Activated naive CD8-positive, alpha-beta T cell treated with anti-CD3 and anti-CD28 coated beads for 36 hours (primary cell): ENCODE results near the gene UNC5A. TPM values are rescaled to one million over a fixed set of nuclear protein-coding genes. Genes with fewer than 3 reads are reported as not detected.

ENCODE experiments used
- DNase-seq: peaks from one replicate; pipeline ENCODE4 v3.0.0; 2021
- H3K27ac Mint-ChIP-seq: one replicate; pipeline ENCODE4 v1.8.0; 2022; ENCODE audit warnings: mild to moderate bottlenecking, moderate library complexity, mixed read lengths
- H3K27me3 Mint-ChIP-seq: one replicate; pipeline ENCODE4 v1.8.0; 2022; ENCODE audit warnings: mild to moderate bottlenecking, mixed read lengths
- H3K36me3 Mint-ChIP-seq: one replicate; pipeline ENCODE4 v1.8.0; 2021; ENCODE audit warnings: mild to moderate bottlenecking, mixed read lengths
- H3K4me1 Mint-ChIP-seq: one replicate; pipeline ENCODE4 v1.8.0; 2021; ENCODE audit warnings: mixed read lengths
- H3K4me3 Mint-ChIP-seq: one replicate; pipeline ENCODE4 v1.8.0; 2022; ENCODE audit warnings: mild to moderate bottlenecking, moderate library complexity, mixed read lengths
- H3K9me3 Mint-ChIP-seq: one replicate; pipeline ENCODE4 v1.8.0; 2022; ENCODE audit warnings: mixed read lengths
- total RNA-seq, 2 experiments: library from RNA; stranded (reverse); gene quantifications; one replicate each; pipeline ENCODE4 v1.2.3, GENCODE V29; 2021

The UNC5A gene
- total RNA-seq, 2 experiments from 2014 or later, result not detected

DNA sequence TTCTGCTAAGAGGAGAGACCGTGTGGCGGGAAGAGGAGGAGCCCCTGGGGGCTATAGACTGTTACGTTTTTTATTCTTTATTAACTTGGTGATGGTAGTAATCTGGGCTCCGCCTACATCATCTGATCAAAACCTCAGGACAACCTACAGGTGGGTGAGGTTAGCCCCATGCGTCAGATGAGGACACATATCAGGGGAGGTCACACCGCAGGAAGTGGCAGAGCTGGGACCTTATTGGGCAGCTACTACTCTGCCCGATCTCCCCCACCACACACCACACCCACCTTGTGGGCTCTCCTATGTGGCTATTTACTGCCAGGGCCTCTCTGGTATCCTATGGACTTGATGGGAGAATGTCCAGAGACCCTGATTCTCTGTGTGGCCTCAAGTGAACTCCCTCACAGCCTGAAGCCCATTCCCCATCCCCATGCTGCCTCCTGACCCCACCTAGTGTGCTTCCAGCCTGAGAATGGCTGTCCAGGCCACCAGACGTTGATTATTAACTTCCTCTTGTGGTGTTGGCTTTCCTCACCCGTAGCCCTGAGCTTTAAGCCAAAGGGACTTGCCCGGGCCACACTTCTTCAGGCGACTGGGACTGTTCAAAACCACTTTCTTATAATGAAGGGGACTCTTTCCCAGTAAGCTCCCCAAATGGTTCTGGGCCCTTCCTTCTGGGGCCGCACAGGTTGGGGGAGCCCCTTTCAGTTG is 8.2 kb downstream of the UNC5A start:
- Mint-ChIP-seq H3K9me3 (no peaks in the 10 kb centered on the region), H3K4me3 (peak overlapping the region; percentile 40), H3K27ac (no peak overlapping the region), H3K27me3 (peaks cover 76% of the 10 kb centered on the region), H3K4me1 (peaks cover 12% of the 10 kb centered on the region), H3K36me3 (no peaks in the 10 kb centered on the region)
- peak; percentile 46 for DNase-seq

DNA sequence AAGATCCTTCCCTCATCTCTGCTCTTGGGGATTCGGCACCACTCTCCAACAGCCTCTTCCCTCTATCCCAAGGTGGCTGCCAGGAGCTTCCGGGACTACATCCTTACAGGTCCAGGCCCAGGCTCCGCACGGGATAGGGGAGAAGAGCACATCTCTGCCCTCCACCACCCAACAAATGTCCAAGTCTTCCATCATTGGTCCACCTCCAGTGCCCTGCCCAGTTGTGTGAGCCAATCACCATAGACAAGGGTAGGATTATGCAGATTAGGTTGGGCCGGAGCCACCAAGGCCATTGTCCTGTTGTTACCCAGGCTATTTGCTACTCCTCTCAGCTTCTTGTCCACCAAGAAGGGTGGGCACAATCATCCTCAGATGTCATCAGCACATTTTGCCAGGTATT is 9.1 kb downstream of the UNC5A start:
- no peaks in the 10 kb centered on the region for H3K9me3 Mint-ChIP-seq
- H3K36me3 Mint-ChIP-seq, result no peaks in the 10 kb centered on the region
- DNase-seq, result no peak
- peaks cover 12% of the 10 kb centered on the region for H3K4me1 Mint-ChIP-seq
- no peak overlapping the region for H3K27ac Mint-ChIP-seq
- no peak overlapping the region for H3K4me3 Mint-ChIP-seq
- H3K27me3 Mint-ChIP-seq, result peaks cover 69% of the 10 kb centered on the region

DNA sequence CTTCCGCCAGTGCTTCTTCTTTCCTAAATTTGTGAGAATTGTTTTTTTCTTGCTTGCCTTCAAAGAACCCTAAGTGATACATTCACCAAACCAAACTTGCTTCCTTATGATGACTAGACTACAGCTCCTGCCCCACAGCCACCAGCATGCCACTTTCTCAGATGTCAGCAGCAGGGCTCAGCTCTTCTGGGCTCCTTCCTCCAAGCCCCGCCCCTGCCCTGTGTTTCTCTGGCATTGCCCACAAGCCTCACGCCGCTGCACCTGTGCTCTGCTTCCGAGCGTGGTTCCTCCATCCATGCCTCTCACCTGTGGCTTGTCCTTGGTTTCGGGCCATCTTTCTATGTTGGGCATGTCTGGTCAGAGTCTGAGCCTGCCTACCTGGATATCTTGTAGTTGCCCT is 10.6 kb downstream of the UNC5A start:
- Mint-ChIP-seq H3K4me1 (peaks cover 12% of the 10 kb centered on the region), H3K27ac (no peak overlapping the region), H3K27me3 (peaks cover 55% of the 10 kb centered on the region), H3K36me3 (no peaks in the 10 kb centered on the region), H3K9me3 (no peaks in the 10 kb centered on the region), H3K4me3 (no peak overlapping the region)
- DNase-seq, result no peak

DNA sequence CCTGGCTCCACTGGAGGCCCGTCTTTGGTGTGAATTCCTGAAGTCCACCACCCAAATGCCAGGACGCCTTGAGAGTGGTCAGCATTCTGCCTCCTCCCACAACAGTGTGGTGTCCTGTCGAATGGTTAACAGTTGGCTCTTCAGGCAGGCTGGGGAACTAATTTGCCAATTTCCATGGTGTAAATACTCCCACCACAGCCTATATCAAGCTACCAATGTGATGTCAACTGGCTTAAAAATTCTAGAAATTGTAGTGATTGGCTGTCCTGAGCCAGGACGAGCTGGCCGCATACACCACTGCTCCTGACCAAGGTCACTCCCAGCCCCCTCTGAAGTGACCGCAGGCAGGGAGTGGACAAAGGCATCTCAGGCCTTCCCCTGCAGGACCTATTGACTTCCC is 11.1 kb downstream of the UNC5A start:
- Mint-ChIP-seq H3K27me3 (peaks cover 52% of the 10 kb centered on the region), H3K9me3 (no peaks in the 10 kb centered on the region), H3K27ac (no peak overlapping the region), H3K36me3 (no peaks in the 10 kb centered on the region), H3K4me1 (peaks cover 12% of the 10 kb centered on the region), H3K4me3 (no peak overlapping the region)
- no peak for DNase-seq

DNA sequence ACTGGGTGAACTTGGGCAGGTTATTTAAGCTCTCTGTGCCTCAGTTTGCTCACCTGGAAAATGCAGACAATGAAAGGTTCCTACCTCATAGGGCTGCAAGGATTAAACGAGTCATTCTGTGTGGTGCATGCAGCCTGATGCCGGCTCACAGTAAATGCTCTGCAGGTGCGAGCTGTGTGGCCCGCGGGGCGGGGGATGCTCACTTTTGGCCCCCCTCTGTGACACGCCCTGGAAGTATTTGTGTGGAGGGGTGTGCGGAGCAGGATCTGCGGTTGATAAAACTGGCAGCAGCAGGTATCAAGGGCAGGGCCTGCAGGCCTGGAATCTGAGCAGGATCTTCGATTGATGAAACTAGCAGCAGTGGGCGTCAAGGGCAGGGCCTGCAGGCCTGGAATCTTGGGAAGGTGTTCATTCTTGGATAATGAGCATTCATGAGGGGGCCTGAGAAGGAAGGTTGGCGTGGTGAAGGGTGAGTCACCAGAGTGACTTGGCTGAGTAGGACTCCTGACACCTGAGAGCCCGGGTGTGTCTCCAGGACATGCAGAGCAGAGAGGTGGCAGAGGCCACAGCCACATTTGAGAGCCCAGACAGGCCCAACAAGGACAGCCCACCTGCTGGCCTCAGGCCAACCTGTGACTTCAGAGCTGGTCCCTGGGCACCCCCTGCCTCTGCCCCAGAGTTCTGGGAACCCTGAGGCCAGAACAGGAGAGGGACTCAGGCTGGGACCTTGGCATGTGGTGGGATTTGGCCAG is 11.9 kb downstream of the UNC5A start:
- Mint-ChIP-seq H3K27me3 (peaks cover 44% of the 10 kb centered on the region), H3K27ac (no peak overlapping the region), H3K4me3 (no peak overlapping the region), H3K4me1 (peaks cover 10% of the 10 kb centered on the region), H3K9me3 (no peaks in the 10 kb centered on the region), H3K36me3 (no peaks in the 10 kb centered on the region)
- no peak for DNase-seq

DNA sequence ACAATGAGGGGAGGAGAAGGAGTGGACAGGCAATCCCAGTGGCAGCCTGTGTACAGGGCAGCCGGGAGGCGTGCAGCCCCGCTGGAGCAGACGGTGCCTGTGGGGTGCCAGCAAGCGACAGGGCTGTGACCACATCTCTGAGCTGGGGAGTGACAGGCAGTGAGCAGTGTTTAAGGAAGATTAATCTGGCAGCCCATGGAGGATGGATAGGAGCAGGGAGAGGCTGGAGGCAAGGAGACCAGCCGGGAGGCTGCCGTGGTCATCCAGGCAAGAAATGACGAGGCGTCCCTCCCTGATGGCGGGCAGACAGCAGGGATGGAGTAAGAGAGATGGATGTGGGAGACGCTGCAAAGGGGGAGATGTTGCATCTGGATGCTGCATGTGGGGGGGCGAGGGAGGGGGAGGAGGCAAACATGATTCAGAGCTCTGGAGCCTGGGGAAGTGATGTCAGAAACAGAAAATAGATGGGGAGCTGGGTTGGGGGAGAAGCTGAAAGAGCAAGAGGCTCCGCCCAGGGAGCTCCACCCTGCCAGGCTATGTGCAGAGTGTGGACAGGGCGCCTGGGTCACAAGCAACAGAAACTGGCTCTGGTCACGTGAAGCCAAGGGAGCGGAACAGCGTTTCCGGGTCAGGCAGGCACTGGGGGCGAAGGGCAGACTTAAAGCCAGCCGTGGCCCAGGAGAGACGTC is 12.6 kb downstream of the UNC5A start:
- H3K4me1 Mint-ChIP-seq, result peaks cover 10% of the 10 kb centered on the region
- no peaks in the 10 kb centered on the region for H3K36me3 Mint-ChIP-seq
- no peaks in the 10 kb centered on the region for H3K9me3 Mint-ChIP-seq
- no peak overlapping the region for H3K4me3 Mint-ChIP-seq
- peaks cover 44% of the 10 kb centered on the region for H3K27me3 Mint-ChIP-seq
- no peak overlapping the region for H3K27ac Mint-ChIP-seq
- no peak for DNase-seq

DNA sequence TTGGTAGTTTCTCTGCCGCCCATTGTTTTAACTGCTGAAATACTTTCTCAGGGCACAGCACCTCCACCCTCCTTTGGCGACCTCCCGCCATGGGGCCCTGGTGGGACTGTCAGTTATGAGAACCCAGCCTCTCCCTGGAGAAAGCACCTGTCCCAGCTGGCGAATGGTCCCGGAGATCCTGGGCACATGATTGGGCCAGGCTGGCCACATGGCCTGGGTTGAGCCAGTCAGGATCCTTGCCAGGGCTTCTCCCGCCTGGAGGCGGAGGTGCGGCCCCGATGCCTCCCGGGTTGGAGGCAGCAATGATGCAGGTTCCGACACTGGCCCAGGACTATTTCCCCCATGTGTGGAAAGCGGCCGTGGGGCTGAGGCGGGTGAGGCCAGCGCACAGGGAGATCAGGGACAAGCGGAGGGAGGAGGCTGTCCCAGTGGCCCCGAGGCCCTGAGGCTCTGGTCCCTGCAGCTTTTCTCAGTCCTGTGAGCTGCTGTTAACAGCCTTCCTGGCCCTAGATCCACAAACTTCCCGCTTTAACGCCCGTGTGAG is 13.6 kb downstream of the UNC5A start:
- no peaks in the 10 kb centered on the region for H3K36me3 Mint-ChIP-seq
- H3K4me3 Mint-ChIP-seq, result no peak overlapping the region
- no peak for DNase-seq
- no peaks in the 10 kb centered on the region for H3K9me3 Mint-ChIP-seq
- peaks cover 40% of the 10 kb centered on the region for H3K27me3 Mint-ChIP-seq
- H3K27ac Mint-ChIP-seq, result no peak overlapping the region
- peaks cover 2% of the 10 kb centered on the region for H3K4me1 Mint-ChIP-seq

DNA sequence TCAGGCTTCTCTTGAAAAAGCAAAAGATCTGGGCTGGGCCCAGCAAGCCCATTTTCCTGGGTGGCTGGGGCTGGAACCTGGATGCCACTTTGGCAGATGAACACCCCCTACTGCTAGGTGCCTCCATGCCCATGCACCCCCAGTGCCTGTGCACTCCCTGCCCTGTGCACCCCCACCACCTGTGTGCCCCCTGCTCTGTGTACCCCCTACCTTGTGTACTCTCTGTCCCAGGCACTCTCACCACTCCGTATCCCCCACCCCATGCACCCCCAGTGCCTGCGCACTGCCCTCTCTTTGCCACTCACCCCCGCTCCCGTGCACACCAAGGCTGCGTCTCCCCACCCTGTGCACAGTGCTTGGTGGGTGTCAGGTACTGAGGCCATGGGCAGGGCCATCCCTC is 14.2 kb downstream of the UNC5A start:
- no peak for DNase-seq
- H3K4me1 Mint-ChIP-seq, result no peaks in the 10 kb centered on the region
- no peaks in the 10 kb centered on the region for H3K9me3 Mint-ChIP-seq
- H3K27ac Mint-ChIP-seq, result no peak overlapping the region
- H3K4me3 Mint-ChIP-seq, result no peak overlapping the region
- H3K27me3 Mint-ChIP-seq, result peaks cover 37% of the 10 kb centered on the region
- H3K36me3 Mint-ChIP-seq, result no peaks in the 10 kb centered on the region

DNA sequence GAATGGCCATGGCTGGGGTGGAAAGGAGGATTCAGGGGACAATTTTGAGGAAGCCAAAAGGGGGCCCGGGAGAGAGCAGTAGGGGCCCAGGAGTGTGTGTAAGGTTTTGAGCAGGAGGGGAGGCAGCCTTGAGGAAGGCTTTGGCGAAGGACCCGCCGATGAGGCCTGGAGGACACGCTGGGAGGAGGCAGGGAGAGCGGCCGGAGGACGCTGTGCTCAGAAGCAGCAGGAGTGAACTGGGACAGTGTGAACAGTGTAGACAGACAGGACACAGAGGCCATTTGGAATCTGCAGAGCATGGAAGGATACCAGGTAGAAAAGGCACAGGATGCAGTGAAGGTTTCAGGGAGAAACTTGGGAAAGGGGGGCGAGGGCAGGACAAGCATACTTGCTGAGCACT is 14.9 kb downstream of the UNC5A start:
- Mint-ChIP-seq H3K27me3 (peaks cover 31% of the 10 kb centered on the region), H3K9me3 (no peaks in the 10 kb centered on the region), H3K4me1 (no peaks in the 10 kb centered on the region), H3K27ac (no peak overlapping the region), H3K4me3 (no peak overlapping the region), H3K36me3 (no peaks in the 10 kb centered on the region)
- no peak for DNase-seq

DNA sequence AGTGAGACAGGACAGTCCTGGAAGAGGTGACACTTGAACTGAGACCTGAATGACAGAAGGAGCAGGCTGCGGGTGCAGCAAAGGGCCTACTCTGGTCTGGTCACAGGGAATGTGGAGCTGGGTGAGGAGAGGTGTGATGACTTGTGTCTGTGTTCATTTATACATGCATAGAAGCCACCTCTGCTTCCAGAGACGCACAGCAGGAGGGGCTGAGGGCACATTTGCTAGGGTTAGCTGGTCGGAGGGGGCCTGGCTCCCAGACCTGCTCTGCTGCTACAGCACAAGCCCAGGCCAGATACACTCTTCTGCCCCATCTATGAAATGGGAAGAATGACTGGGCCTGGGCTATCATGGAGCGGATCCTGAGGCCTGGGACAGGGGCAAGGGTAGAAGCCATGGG is 15.6 kb downstream of the UNC5A start:
- Mint-ChIP-seq H3K27me3 (peaks cover 26% of the 10 kb centered on the region), H3K27ac (no peak overlapping the region), H3K4me1 (no peaks in the 10 kb centered on the region), H3K4me3 (no peak overlapping the region), H3K36me3 (no peaks in the 10 kb centered on the region), H3K9me3 (no peaks in the 10 kb centered on the region)
- DNase-seq, result no peak

DNA sequence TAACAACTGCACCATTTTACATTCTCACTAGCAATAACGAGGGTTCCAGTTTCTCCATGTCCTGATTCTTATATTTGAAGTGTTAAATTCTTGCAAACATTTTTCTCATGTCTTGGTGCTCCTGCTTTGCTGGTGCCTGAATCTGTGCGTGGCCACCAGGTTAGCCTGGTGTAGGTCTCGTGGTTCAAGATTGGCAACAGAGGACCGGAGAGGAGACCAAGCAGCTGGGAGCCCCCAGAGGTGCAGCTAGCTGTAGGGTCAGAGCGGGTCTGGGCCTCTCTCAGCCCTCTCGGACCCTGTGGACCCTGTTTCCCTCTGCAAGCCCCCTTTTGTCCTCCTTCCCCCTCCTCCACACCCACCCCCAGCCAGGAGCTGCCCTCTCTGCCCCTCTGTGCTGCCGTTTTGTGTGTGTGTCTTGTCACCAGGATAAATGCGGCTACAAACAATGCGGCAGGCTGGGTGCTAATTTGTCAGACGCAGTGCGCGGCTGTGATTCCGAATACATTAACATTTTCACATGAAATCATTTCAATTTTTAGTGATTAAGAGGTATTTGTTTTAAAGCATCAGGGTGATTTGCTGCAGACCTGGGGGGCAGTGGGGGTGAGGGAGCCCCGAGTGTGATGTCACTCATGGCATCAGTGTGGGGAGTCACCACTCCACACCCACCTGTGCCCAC is 17.5 kb downstream of the UNC5A start:
- Mint-ChIP-seq H3K4me1 (no peaks in the 10 kb centered on the region), H3K9me3 (no peaks in the 10 kb centered on the region), H3K36me3 (no peaks in the 10 kb centered on the region), H3K4me3 (no peak overlapping the region), H3K27ac (no peak overlapping the region), H3K27me3 (peaks cover 20% of the 10 kb centered on the region)
- no peak for DNase-seq

DNA sequence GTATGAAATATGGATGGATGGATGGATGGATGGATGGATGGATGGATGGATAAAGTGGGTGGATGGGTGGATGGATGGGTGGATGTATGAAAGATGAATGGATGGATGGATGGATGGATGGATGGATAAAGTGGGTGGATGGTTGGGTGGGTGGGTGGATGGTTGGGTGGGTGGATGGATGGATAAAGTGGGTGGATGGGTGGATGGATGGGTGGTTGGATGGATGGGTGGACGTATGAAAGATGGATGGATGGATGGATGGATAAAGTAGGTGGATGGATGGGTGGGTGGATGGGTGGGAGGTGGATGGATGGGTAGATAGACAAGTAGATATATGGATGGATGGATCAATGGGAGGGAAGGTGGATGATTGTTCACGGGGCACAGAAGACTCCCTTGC is 19.0 kb downstream of the UNC5A start:
- Mint-ChIP-seq H3K36me3 (no peaks in the 10 kb centered on the region), H3K4me1 (no peaks in the 10 kb centered on the region), H3K4me3 (no peak overlapping the region), H3K9me3 (no peaks in the 10 kb centered on the region), H3K27me3 (peaks cover 26% of the 10 kb centered on the region), H3K27ac (no peak overlapping the region)
- no peak for DNase-seq

DNA sequence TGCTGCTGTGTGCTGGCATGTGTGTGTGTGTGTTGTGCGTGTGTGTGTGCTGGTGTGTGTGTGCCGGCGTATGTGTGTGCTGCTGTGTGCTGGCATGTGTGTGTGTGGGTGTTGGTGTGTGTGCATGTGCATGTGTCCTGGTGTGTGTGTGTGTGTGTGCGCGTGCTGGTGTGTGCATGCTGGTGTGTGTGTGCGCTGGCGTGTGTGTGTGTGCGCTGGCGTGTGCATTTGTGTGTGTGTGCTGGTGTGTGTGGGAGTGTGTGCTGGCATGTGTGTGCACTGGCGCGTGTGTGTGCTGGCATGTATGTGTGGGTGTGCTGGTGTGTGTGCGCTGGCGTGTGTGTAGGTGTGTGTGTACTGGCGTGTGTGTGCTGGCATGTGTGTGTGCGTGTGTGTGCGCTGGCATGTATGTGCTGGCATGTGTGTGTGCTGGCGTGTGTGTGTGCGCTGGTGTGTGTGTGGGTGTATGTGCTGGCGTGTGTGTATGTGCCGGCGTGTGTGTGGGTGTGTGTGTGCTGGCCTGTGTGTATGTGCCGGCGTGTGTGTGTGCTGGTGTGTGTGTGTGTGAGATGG is 20.1 kb downstream of the UNC5A start:
- Mint-ChIP-seq H3K27ac (no peak overlapping the region), H3K27me3 (peaks cover 38% of the 10 kb centered on the region), H3K4me1 (no peaks in the 10 kb centered on the region), H3K9me3 (no peaks in the 10 kb centered on the region), H3K4me3 (no peak overlapping the region), H3K36me3 (no peaks in the 10 kb centered on the region)
- no peak for DNase-seq

DNA sequence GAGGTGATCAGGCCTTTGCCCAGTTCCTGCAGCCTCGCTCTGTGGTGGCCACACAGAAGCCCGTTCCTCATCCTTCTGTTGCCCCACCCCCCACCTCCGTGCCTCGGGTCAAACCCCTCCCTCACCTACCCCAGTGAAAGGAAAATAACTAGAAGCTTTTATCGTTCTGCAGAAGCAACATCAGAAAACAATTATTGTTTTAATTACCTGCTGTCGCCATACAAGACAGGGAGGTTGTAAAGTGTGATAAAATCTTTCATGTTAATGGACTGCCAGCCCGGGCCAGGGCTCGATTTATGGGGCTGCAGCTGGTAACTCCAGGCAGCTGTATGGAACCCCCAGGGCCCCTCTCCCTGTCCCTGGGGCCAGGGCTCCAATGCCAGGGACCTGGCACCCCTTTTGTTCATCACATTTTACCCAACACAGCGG is 20.6 kb downstream of the UNC5A start:
- no peaks in the 10 kb centered on the region for H3K36me3 Mint-ChIP-seq
- no peaks in the 10 kb centered on the region for H3K9me3 Mint-ChIP-seq
- no peak overlapping the region for H3K4me3 Mint-ChIP-seq
- no peak overlapping the region for H3K27ac Mint-ChIP-seq
- DNase-seq, result no peak
- peaks cover 43% of the 10 kb centered on the region for H3K27me3 Mint-ChIP-seq
- H3K4me1 Mint-ChIP-seq, result no peaks in the 10 kb centered on the region

DNA sequence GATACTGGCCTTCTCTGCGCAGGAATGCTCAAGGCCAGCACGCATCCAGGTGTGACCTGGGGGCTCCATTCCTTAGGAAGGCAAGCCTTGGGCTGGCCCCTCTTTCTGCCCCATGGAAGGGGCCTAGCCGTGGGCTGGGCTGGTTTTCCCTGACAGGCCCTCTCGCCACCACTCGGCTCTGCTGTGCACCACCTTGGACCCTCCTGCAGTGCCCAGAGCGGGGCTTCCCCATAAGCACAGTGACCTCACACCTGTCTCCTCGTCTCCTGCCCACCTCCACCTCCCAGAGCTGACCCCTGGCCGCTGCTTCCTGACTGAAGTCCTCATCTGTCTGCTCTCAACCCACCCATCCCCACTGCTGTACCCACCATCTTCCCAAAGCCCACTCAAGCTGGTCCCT is 21.1 kb downstream of the UNC5A start:
- no peaks in the 10 kb centered on the region for H3K36me3 Mint-ChIP-seq
- no peak for DNase-seq
- H3K27ac Mint-ChIP-seq, result no peak overlapping the region
- no peaks in the 10 kb centered on the region for H3K9me3 Mint-ChIP-seq
- peaks cover 46% of the 10 kb centered on the region for H3K27me3 Mint-ChIP-seq
- H3K4me1 Mint-ChIP-seq, result no peaks in the 10 kb centered on the region
- no peak overlapping the region for H3K4me3 Mint-ChIP-seq
